Liver (tissue), 9 donors: ENCODE data around the gene DHDDS. TPM values are rescaled to one million over a fixed set of nuclear protein-coding genes. Genes with fewer than 3 reads are reported as not detected.

Experiments used
- DNase-seq: peaks from one replicate; pipeline ENCODE4 v3.0.0-alpha.2; 2017; ENCODE audit warnings: low spot score
- H3K27ac ChIP-seq, 2 donors: one replicate each; pipeline ENCODE4 v1.7.0; 2013; ENCODE audit warnings: inconsistent platforms in 2 of 2, low read length in 2 of 2, control low read depth in 1 of 2, low read depth in 1 of 2, mild to moderate bottlenecking in 1 of 2
- H3K27me3 ChIP-seq, 4 donors: one replicate each; pipeline versions ENCODE4 v1.6.1 to v1.7.0; 2013; ENCODE audit warnings: low read length in 3 of 4, inconsistent platforms in 1 of 4, mild to moderate bottlenecking in 1 of 4, moderate library complexity in 1 of 4; ENCODE audit not compliant: control insufficient read depth in 4 of 4, insufficient read depth in 4 of 4
- H3K36me3 ChIP-seq, 4 donors: one replicate each; pipeline versions ENCODE4 v1.6.1 to v1.7.0; 2013; ENCODE audit warnings: low read length in 3 of 4, mild to moderate bottlenecking in 3 of 4, low read depth in 1 of 4, moderate library complexity in 1 of 4; ENCODE audit not compliant: control insufficient read depth in 4 of 4, insufficient read depth in 3 of 4
- H3K4me1 ChIP-seq, 4 donors: one replicate each; pipeline versions ENCODE4 v1.6.1 to v1.7.0; 2013; ENCODE audit warnings: low read length in 3 of 4, mild to moderate bottlenecking in 3 of 4, moderate library complexity in 1 of 4; ENCODE audit not compliant: control insufficient read depth in 4 of 4, insufficient read depth in 4 of 4
- H3K4me3 ChIP-seq, 3 donors: one replicate each; pipeline versions ENCODE4 v1.6.1 to v1.7.0; 2013; ENCODE audit warnings: low read length in 3 of 3, control low read depth in 1 of 3, low read depth in 1 of 3, mild to moderate bottlenecking in 1 of 3
- H3K9ac ChIP-seq, 2 donors: one replicate each; pipeline ENCODE4 v1.7.0; 2013; ENCODE audit warnings: low read length in 2 of 2, mild to moderate bottlenecking in 2 of 2, moderate library complexity in 2 of 2, control low read depth in 1 of 2, low read depth in 1 of 2
- H3K9me3 ChIP-seq, 4 donors: one replicate each; pipeline versions ENCODE4 v1.6.1 to v1.7.0; 2013; ENCODE audit warnings: low read length in 3 of 4; ENCODE audit not compliant: control insufficient read depth in 4 of 4
- ATF3 ChIP-seq: IDR thresholded peaks from 2 replicates; pipeline ENCODE4 v1.6.1; 2016; ENCODE audit warnings: antibody characterized with exemption
- CTCF ChIP-seq: fragments of 150-350 bp; IDR thresholded peaks from 2 replicates; pipeline ENCODE4 v1.5.1; 2017; ENCODE audit warnings: improper control_type of control experiment, low read depth, low read length; ENCODE audit not compliant: missing input control
- EGR1 ChIP-seq, 2 donors: IDR thresholded peaks; 2 replicates each; pipeline ENCODE4 v1.6.1; 2016 to 2018; ENCODE audit warnings: antibody characterized with exemption in 2 of 2, low read depth in 2 of 2
- FOXA1 ChIP-seq: IDR thresholded peaks from 2 replicates; pipeline ENCODE4 v1.6.1; 2016; ENCODE audit warnings: antibody characterized with exemption
- FOXA2 ChIP-seq: IDR thresholded peaks from 2 replicates; pipeline ENCODE4 v1.6.1; 2016; ENCODE audit warnings: antibody characterized with exemption
- GABPA ChIP-seq, 2 donors: IDR thresholded peaks in 1 of 2; conservative IDR thresholded peaks in 1 of 2; 2 replicates each; pipeline ENCODE4 v1.6.1; 2016; ENCODE audit warnings: antibody characterized with exemption in 2 of 2, mild to moderate bottlenecking in 1 of 2, moderate library complexity in 1 of 2
- HNF4A ChIP-seq, 2 donors: conservative IDR thresholded peaks; 2 replicates each; pipeline ENCODE4 v1.6.1; 2016; ENCODE audit warnings: antibody characterized with exemption in 2 of 2, mild to moderate bottlenecking in 2 of 2
- HNF4G ChIP-seq: IDR thresholded peaks from 2 replicates; pipeline ENCODE4 v1.6.1; 2016; ENCODE audit warnings: antibody characterized with exemption
- JUND ChIP-seq, 2 donors: IDR thresholded peaks; 2 replicates each; pipeline ENCODE4 v1.6.1; 2016; ENCODE audit warnings: antibody characterized with exemption in 2 of 2
- MAX ChIP-seq: IDR thresholded peaks from 2 replicates; pipeline ENCODE4 v1.6.1; 2016; ENCODE audit warnings: antibody characterized with exemption
- NR2F2 ChIP-seq: IDR thresholded peaks from 2 replicates; pipeline ENCODE4 v1.6.1; 2016; ENCODE audit warnings: antibody characterized with exemption
- RAD21 ChIP-seq, 2 donors: IDR thresholded peaks; 2 replicates each; pipeline ENCODE4 v1.6.1; 2016; ENCODE audit warnings: antibody characterized with exemption in 2 of 2, mild to moderate bottlenecking in 2 of 2
- REST ChIP-seq: IDR thresholded peaks from 2 replicates; pipeline ENCODE4 v1.6.1; 2016; ENCODE audit warnings: antibody characterized with exemption, mild to moderate bottlenecking
- RXRA ChIP-seq, 2 donors: IDR thresholded peaks; 2 replicates each; pipeline ENCODE4 v1.6.1; 2017 to 2018; ENCODE audit warnings: antibody characterized with exemption in 2 of 2, mild to moderate bottlenecking in 1 of 2
- SP1 ChIP-seq: IDR thresholded peaks from 2 replicates; pipeline ENCODE4 v1.6.1; 2018; ENCODE audit warnings: antibody characterized with exemption, mild to moderate bottlenecking
- TAF1 ChIP-seq: conservative IDR thresholded peaks from 2 replicates; pipeline ENCODE4 v1.6.1; 2016; ENCODE audit warnings: antibody characterized with exemption, mild to moderate bottlenecking
- YY1 ChIP-seq: IDR thresholded peaks from 2 replicates; pipeline ENCODE4 v1.6.1; 2016; ENCODE audit warnings: antibody characterized with exemption, mild to moderate bottlenecking
- ZBTB33 ChIP-seq: IDR thresholded peaks from 2 replicates; pipeline ENCODE4 v1.6.1; 2016; ENCODE audit warnings: antibody characterized with exemption
- WGBS: extraction: QIAGEN DNeasy Blood & Tissue Kit; methylation state at CpG from one replicate; pipeline ENCODE4 v1.1.7; 2013; 5-methylcytosine and 5-hydroxymethylcytosine counted together
- polyA plus RNA-seq, 2 donors: library from polyadenylated mRNA; stranded (reverse) in 1 of 2; unstranded in 1 of 2; fragments of 200-250 nt in 1 of 2; fragments of >200 nt in 1 of 2; fragmentation: Nextera tagmentation in 1 of 2; extraction: Ambion mirVana in 1 of 2; gene quantifications; one replicate each; pipeline versions ENCODE4 v1.2.1 to v1.2.3, GENCODE V29; 2013 to 2015
- total RNA-seq, 2 donors: library from RNA; depleted of rRNA; stranded (reverse); fragments of >200 nt; gene quantifications; one replicate each; pipeline ENCODE4 v1.2.3, GENCODE V29; 2014
- donor health status: healthy.
- donor health status: healthy.
- donor health status: healthy.
- donor health status: healthy.
- donor health status: healthy.

Gene DHDDS
- total RNA-seq = 10 to 100 TPM; 10.6 to 19.7 TPM
- polyA plus RNA-seq = 10 to 100 TPM; 13.5 to 21.7 TPM

- TF ChIP-seq NR2F2 = no peak
- TF ChIP-seq GABPA (IDR thresholded peaks at IDR 0.05 in 1 of 2, conservative IDR thresholded peaks at IDR 0.05 in 1 of 2) = peak in 1 of 2 donors; percentile 89
- TF ChIP-seq TAF1 = peak; percentile 47
- peak; percentile 97 for TF ChIP-seq ZBTB33
- TF ChIP-seq RAD21 (IDR thresholded peaks at IDR 0.05) = no peak
- peak; percentile 42 to 66 for TF ChIP-seq EGR1 (IDR thresholded peaks at IDR 0.05; ENCODE audit: low read depth in 2 of 2)
- no peak for TF ChIP-seq HNF4G
- peak; percentile 68 for TF ChIP-seq FOXA1
- TF ChIP-seq HNF4A (conservative IDR thresholded peaks at IDR 0.05) = peak in 1 of 2 donors; percentile 32
- peak; percentile 82 for TF ChIP-seq REST
- TF ChIP-seq MAX = peak; percentile 98
- TF ChIP-seq YY1 = peak; percentile 80
- TF ChIP-seq CTCF = no peak
- TF ChIP-seq ATF3 = peak; percentile 41
- TF ChIP-seq JUND (IDR thresholded peaks at IDR 0.05) = peak; percentile 39 to 77
- peak; percentile 98 for TF ChIP-seq SP1
- TF ChIP-seq FOXA2 = no peak
- TF ChIP-seq RXRA (IDR thresholded peaks at IDR 0.05) = peak; percentile 66 to 67
- H3K4me1 ChIP-seq = peaks cover 2 to 17% (median 13%) of the 10 kb centered on the region in 4 donors
- H3K27ac ChIP-seq = peak within 1 kb of the TSS; percentile 24 to 42
- H3K9ac ChIP-seq = peak within 1 kb of the TSS; percentile 45 to 70
- H3K27me3 ChIP-seq = no peaks in the 10 kb centered on the region
- peak; percentile 99 for DNase-seq
- peaks cover 0 to 8% (median 4%) of the 10 kb centered on the region in 4 donors for H3K36me3 ChIP-seq
- peak within 1 kb of the TSS; percentile 55 to 100 (median 85) for H3K4me3 ChIP-seq
- WGBS = under 1% methylated on average over 45 of the region's 45 CpGs
- H3K9me3 ChIP-seq = no peaks in the 10 kb centered on the region
These were observed at the start of gene DHDDS for GRCh38 chr1:26431979-26432695. DHDDS (plus strand) TSS chr1:26432321; CDS start chr1:26432946, 625 bp downstream.
